HG03060 (cell line): Measurements from ENCODE around the gene NUP35.
"Not testable (repeated sequence)": the region's sequence is repeated elsewhere in the genome, so short reads cannot be mapped to it uniquely, and the experiment has no call there.

Experiments used
- ATAC-seq: cut with Tn5 transposase; IDR thresholded peaks from one replicate; pipeline ENCODE4 v1.9.1; 2021; ENCODE audit warnings: low read depth, moderate number of reproducible peaks; ENCODE audit not compliant: unreplicated experiment

Gene NUP35

GRCh38 chr2:183126635-183127034, 2.4 kb downstream of the NUP35 start:
- ATAC-seq = no peak

- ATAC-seq = no peak
Observed at GRCh38 chr2:183134016-183134415, 9.8 kb downstream of the NUP35 start.

- no peak for ATAC-seq
Observed at GRCh38 chr2:183148955-183149354, 24.7 kb downstream of the NUP35 start.

DNA sequence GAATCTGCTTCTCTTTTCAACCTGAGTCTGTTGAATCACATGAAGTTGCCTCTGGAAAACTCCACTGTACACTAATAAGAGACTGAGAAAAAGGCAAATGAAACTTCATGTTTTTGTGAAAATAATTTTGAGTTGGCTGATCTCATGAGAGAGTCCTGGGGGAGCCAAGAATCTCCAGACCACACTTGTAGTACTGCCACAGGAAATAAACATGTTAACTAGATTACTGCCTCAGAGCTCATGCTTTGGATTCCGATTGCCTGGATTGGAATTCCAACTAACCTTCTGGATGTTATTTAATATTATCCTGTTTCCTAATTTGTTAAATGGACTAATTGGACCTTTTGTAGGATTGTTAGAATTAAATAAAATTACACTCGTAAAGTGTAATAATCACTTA, 25.2 kb downstream of the NUP35 start:
- no peak for ATAC-seq

GRCh38 chr2:183152280-183152679, 28.0 kb downstream of the NUP35 start:
- ATAC-seq = not testable (repeated sequence)

DNA sequence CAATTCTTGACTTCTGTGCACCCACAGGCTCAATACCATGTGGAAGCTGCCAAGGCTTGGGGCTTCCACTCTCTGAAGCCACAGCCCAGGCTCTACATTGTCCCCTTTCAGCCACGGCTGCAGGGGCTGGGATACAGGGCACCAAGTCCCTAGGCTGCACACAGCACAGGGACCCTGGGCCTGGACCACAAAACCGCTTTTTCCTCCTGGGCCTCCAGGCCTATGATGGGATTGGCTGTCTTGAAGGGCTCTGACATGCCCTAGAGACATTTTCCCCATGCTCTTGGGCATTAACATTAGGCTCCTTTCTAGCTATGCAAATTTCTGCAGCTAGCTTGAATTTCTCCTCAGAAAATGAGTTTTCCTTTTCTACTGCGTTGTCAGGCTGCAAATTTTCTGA, 29.7 kb downstream of the NUP35 start:
- ATAC-seq = no peak

GRCh38 chr2:183154772-183155171, 30.5 kb downstream of the NUP35 start:
- not testable (repeated sequence) for ATAC-seq

DNA sequence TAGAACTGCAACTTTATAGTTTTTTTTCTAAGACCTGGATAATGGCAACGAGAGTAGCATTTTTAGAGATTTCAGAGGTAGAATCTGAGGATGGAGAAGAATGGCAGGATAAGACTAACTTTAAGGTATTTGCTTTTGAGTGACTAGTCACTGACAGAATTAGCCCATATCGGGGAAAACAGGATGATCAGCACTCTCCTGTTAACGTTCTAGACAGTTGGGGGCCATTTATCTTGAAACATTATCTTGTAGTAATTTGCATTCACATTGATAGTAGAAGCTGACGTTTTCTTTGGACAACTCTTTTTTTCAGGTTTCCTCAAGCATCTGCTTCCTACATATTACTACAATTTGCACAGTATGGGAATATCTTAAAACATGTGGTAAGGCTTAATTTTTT, 32.9 kb downstream of the NUP35 start:
- ATAC-seq = no peak

DNA sequence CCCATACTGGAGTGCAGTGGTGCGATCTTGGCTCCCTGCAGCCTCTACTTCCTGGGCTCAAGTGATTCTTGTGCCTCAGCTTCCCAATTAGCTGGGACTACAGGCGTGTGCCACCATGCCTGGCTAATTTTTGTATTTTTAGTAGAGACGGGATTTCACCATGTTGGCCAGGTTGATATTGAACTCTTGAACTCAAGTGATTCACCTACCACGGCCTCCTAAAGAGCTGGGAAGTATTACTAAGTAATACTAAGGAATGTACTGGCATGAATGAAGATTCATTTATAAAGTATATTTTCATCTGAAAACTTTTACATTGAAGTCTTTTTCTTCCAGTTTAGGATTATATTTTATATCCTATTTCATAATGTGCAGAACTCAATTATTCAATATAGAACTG, 38.1 kb downstream of the NUP35 start:
- ATAC-seq = no peak

DNA sequence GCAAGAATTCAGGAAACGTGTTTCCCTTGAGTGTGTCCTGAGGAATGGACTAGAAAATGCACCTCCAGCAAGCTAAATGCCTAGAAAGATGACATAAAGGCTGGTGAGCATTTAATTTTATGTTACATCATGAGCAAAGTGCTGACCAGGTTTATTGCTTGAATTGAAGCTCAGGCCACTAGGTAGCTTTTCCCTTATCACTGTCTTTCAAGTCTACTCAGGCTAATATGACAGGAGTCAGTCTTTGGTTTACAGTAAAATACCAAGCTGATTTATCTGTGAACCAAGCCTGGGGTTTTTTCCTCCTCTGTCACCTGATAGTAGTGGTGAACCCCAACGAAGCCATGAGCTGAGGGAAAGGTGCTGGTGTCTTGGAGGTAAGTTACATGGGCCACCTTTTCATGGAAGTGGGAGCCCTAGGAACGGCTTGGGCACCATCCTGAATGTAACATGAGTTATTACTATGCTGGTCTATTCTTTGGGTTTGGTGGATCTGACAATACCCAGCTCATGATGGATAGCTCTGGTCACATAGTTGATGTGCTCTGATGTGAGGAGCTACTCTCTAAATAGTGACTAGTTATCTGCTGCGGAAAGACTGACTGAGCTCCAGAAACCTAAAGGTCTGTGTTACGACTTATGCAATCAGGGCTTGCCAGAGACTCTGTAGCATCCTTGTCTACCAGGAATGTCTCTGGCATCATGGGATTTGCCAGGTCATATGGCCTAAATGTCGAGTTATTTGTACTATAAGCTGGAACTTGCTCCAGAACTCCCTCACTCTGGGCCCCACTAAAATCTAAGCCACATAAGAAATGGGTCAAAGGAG, 39.8 kb downstream of the NUP35 start:
- ATAC-seq = no peak

GRCh38 chr2:183164650-183165015, 40.4 kb downstream of the NUP35 start:
- ATAC-seq = no peak

GRCh38 chr2:183166210-183166609, 42.0 kb downstream of the NUP35 start:
- ATAC-seq = no peak

DNA sequence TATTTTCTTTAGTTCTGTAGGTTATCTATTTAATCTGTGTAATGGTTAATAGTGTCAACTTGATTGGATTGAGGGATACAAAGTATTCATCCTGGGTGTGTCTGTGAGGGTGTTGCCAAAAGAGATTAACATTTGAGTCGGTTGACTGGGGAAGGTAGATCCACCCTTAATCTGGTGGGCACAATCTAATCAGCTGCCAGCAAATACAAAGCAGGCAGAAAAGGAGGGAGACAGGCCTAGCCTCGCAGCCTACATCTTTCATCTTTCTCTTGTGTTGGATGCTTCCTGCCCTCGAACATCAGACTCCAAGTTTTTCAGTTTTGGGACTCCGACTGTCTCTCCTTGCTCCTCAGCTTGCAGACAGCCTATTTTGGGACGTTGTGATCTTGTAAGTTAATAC, 42.7 kb downstream of the NUP35 start:
- not testable (repeated sequence) for ATAC-seq

DNA sequence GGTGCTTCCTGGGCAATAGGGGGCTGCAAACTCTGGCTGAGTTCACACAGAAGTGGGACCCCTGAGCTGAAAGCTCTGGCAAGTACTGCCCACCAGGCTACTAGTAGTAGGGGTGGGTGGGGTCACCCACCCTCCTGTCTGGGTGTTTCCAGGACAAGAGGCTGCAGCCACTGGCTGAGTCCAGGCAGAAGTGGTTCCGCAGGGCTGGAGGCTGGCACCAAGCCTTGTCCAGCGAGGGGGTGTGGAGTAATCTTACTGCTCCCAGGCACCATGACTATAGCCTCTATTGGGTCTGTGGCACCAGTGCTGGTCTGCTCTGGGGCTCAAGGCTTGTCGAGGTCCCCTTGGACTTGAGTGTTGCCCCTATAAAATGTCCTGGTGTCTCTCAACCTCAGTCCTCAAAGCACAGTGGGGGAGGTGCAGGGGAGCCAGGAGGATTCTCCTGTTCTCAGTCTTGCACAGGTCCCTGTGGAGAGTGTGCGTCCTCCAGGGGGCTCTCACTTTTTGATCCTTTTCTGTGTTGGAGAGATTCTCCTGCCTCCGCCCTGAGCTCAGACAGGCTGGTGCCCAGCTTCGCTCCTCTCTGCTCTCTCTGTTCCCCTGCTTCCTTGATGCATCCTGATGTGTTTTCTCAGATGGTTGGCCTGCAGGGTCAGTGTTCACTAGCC, 48.1 kb downstream of the NUP35 start:
- ATAC-seq = no peak

- ATAC-seq = no peak
Observed at GRCh38 chr2:183179156-183179555, 54.9 kb downstream of the NUP35 start.

GRCh38 chr2:183185534-183185933, 61.3 kb downstream of the NUP35 start:
- ATAC-seq = no peak

DNA sequence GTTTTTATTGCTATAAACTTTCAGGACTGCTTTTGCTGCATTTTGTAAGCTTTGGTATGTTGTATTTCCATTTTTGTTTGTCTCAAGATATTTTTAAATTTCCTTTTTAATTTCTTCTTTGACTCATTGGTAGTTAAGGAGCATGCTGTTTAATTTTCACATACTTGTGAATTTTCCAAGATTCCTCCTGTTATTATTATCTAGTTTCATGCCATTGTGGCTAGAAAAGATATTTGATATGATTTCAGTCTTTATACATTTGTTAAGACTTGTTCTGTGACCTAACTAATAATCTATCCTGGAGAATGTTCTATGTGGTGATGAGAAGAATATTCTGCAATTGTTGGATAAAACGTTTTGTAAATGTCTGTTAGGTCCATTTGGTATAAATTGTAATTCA, 62.1 kb downstream of the NUP35 start:
- no peak for ATAC-seq

- ATAC-seq = no peak
Observed at GRCh38 chr2:183186766-183187165, 62.5 kb downstream of the NUP35 start.

GRCh38 chr2:183192343-183192742, 68.1 kb downstream of the NUP35 start:
- no peak for ATAC-seq

GRCh38 chr2:183193904-183194303, 69.7 kb downstream of the NUP35 start:
- ATAC-seq = no peak

DNA sequence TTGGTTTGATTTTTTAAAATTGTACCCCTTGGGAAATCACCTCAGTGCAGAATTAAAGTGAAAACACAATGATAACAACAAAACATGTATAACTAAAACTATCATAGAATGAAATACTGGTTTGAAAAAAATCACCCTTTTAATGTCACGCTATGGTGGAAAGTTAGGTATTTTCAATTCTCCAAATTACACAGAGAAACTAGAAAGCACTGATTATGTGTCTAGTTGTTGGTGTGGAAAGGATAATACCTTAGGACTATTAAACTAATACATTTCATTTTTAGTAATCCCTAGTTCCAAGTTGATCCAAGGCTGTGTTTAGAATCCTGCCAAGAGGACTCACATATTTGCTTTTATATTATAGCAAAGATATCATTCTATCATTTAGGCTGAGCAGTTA, 71.2 kb downstream of the NUP35 start:
- no peak for ATAC-seq

GRCh38 chr2:183195998-183196409, 71.8 kb downstream of the NUP35 start:
- no peak for ATAC-seq
